Measurements from ENCODE around the gene HTN3. TPM values are rescaled to one million over a fixed set of nuclear protein-coding genes. Genes with fewer than 3 reads are reported as not detected.
"Not testable (repeated sequence)": the region's sequence is repeated elsewhere in the genome, so short reads cannot be mapped to it uniquely, and the experiment has no call there.

The HTN3 gene
- total RNA-seq, 3 donors from 2014 or later, result not detected

DNA sequence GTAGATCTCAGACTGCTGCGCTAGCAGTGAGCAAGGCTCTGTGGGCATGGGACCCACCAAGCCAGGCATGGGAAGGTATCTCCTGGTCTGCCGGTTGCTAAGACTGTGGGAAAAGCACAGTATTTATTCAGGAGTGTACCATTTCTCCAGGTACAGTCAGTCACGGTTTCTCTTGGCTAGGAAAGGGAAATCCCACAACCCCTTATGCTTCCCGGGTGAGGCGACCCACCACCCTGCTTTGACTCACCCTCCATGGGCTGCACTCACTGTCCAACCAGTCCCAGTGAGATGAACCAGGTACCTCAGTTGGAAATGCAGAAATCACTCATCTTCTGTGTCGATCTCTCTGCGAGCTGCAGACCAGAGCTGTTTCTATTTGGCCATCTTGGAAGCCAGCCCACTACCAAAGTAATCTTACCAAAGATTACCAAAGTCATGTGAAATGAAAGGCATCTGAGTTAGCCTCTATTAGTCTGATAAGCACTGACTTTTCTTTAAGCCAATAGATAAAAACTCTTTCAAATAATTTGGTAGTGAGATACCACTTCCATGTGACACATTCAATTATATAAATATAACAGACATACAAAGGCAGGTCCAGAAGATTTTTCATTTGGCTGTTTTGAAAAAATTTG lies 13.5 kb downstream of the HTN3 start:
- H3K4me3 ChIP-seq, result no peak overlapping the region
- no peak overlapping the region for H3K27ac ChIP-seq
- no peaks in the 10 kb centered on the region for H3K36me3 ChIP-seq
- H3K9me3 ChIP-seq, result peaks cover 5 to 7% of the 10 kb centered on the region in 2 donors
- H3K27me3 ChIP-seq, result no peaks in the 10 kb centered on the region
- TF ChIP-seq POLR2AphosphoS5 (IDR thresholded peaks at IDR 0.05) (no peak), CTCF (IDR thresholded peaks at IDR 0.05) (no peak), POLR2A (IDR thresholded peaks at IDR 0.05) (no peak)
- no peak for DNase-seq (ENCODE audit: low spot score in 2 of 2)
- intact Hi-C loops (cut with DNase I; ENCODE audit: low total_unique reads), result no loop called here
- no peaks in the 10 kb centered on the region for H3K4me1 ChIP-seq

DNA sequence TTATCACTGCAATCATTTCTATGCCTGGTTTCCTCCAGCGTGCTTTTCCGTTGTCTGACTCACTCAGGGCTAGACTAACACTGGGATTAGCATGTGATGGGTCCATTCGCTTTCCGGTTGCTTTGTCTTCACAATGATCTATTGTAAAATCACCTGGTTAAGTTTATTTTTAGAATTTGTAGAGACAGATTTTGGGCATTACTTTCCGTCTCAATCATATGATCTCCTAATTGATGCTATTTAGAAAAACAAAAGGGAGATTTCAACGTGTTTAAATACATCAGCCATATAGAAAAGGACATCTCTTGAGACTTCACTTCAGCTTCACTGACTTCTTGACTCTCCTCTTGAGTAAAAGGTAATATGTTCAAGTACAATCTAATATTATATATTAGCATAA lies 21.9 kb downstream of the HTN3 start, which contains the start of gene HTN1:
Gene HTN1 (plus strand): TSS at position 301 of the 400 bp plus-strand sequence. CDS start 2,639 bp downstream, outside the sequence.
- H3K4me3 ChIP-seq; H3K27ac ChIP-seq; H3K36me3 ChIP-seq; intact Hi-C loops (cut with DNase I; ENCODE audit: low total_unique reads); DNase-seq (ENCODE audit: low spot score in 2 of 2); H3K9me3 ChIP-seq; H3K4me1 ChIP-seq; H3K27me3 ChIP-seq: not testable (repeated sequence)

GRCh38 chr4:70056534-70056933 lies 28.3 kb downstream of the HTN3 start:
- H3K4me3 ChIP-seq; H3K27ac ChIP-seq; intact Hi-C loops (cut with DNase I; ENCODE audit: low total_unique reads); H3K9me3 ChIP-seq; H3K4me1 ChIP-seq; H3K36me3 ChIP-seq; DNase-seq (ENCODE audit: low spot score in 2 of 2); H3K27me3 ChIP-seq: not testable (repeated sequence)

- Histone ChIP-seq H3K36me3 (no peaks in the 10 kb centered on the region), H3K9me3 (peaks cover 0 to 5% of the 10 kb centered on the region in 2 donors), H3K4me3 (no peak overlapping the region), H3K4me1 (no peaks in the 10 kb centered on the region), H3K27me3 (no peaks in the 10 kb centered on the region), H3K27ac (no peak overlapping the region)
- TF ChIP-seq POLR2AphosphoS5 (IDR thresholded peaks at IDR 0.05) (no peak), CTCF (IDR thresholded peaks at IDR 0.05) (no peak), POLR2A (IDR thresholded peaks at IDR 0.05) (no peak)
- intact Hi-C loops (cut with DNase I; ENCODE audit: low total_unique reads), result no loop called here
- DNase-seq (ENCODE audit: low spot score in 2 of 2), result no peak
Observed at GRCh38 chr4:70057651-70058050, 29.4 kb downstream of the HTN3 start.

GRCh38 chr4:70059149-70059548 lies 30.9 kb downstream of the HTN3 start:
- no peak for DNase-seq (ENCODE audit: low spot score in 2 of 2)
- Histone ChIP-seq H3K4me1 (no peaks in the 10 kb centered on the region), H3K4me3 (no peak overlapping the region), H3K27me3 (no peaks in the 10 kb centered on the region), H3K36me3 (no peaks in the 10 kb centered on the region), H3K27ac (no peak overlapping the region), H3K9me3 (peaks cover 0 to 5% of the 10 kb centered on the region in 2 donors)
- TF ChIP-seq POLR2A (IDR thresholded peaks at IDR 0.05) (no peak), POLR2AphosphoS5 (IDR thresholded peaks at IDR 0.05) (no peak), CTCF (IDR thresholded peaks at IDR 0.05) (no peak)
- intact Hi-C loops (cut with DNase I; ENCODE audit: low total_unique reads), result no loop called here

- Histone ChIP-seq H3K4me1 (no peaks in the 10 kb centered on the region), H3K9me3 (no peaks in the 10 kb centered on the region), H3K27ac (no peak overlapping the region), H3K36me3 (no peaks in the 10 kb centered on the region), H3K27me3 (no peaks in the 10 kb centered on the region), H3K4me3 (no peak overlapping the region)
- DNase-seq (ENCODE audit: low spot score in 2 of 2), result no peak
- TF ChIP-seq CTCF (IDR thresholded peaks at IDR 0.05) (no peak), POLR2A (IDR thresholded peaks at IDR 0.05) (no peak), POLR2AphosphoS5 (IDR thresholded peaks at IDR 0.05) (no peak)
- intact Hi-C loops (cut with DNase I; ENCODE audit: low total_unique reads), result no loop called here
Observed at GRCh38 chr4:70062000-70062399, 33.7 kb downstream of the HTN3 start.

All from breast epithelium (tissue), 4 donors.